Measurements from ENCODE around the gene CFAP107.

CFAP107 gene

DNA sequence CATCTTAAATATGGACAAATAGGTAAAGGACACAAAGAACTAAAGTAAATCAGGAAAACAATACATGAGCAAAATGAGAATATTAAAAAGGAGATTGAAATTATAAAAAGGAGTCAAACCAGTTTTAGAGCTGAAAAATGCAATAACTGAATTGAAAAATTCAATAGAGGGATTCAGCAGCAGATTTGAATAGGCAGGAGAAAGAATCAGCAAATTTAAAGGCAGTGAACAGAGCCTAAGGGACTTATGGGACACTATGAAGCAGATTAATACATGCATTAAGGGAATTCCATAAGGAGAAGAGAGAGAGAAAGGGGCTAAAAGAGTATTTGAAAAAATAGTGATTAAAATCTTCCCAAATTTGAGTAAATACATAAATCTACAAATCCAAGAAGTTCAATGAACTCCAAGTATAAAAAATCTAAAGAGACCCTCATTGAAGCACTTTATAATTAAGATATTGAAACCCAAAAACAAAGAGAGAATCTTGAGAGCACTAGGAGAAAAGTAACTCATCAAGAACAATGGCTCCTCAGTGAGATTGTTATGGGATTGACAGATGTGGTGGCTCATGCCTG, 2.9 kb downstream of the CFAP107 start:
- Histone ChIP-seq H3K4me3 (ENCODE audit: low read length) (no peak overlapping the region), H3K4me1 (ENCODE audit: control insufficient read depth, insufficient read depth, low read length) (no peaks in the 10 kb centered on the region), H3K36me3 (ENCODE audit: control insufficient read depth, insufficient read depth, low read length) (no peaks in the 10 kb centered on the region), H3K27me3 (ENCODE audit: control insufficient read depth, insufficient read depth, low read length) (no peaks in the 10 kb centered on the region), H3K9ac (ENCODE audit: low read length) (no peak overlapping the region), H3K9me3 (ENCODE audit: control insufficient read depth, low read length) (no peaks in the 10 kb centered on the region)

DNA sequence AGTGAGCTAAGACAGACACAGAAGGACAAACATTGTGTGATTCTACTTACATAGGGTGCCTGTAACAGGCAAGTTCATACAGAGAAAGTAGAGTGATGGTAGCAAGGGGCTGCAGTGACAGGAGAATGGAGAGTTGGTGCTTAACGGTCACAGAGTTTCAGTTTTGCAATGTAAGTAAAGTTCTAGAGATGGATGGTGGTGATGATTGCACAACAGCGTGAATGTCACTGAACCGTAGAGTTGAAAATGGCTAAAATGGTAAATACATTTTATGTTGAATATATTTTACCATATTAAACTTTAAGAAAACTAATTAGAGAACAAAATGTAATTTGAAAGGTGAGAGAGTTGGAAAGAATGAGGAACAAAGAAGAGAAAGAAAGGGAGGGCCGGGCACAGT, 8.7 kb downstream of the CFAP107 start:
- no peak overlapping the region for H3K4me3 ChIP-seq (ENCODE audit: low read length)
- H3K27me3 ChIP-seq (ENCODE audit: control insufficient read depth, insufficient read depth, low read length): no peaks in the 10 kb centered on the region
- no peaks in the 10 kb centered on the region for H3K36me3 ChIP-seq (ENCODE audit: control insufficient read depth, insufficient read depth, low read length)
- H3K4me1 ChIP-seq (ENCODE audit: control insufficient read depth, insufficient read depth, low read length): no peaks in the 10 kb centered on the region
- no peaks in the 10 kb centered on the region for H3K9me3 ChIP-seq (ENCODE audit: control insufficient read depth, low read length)
- no peak overlapping the region for H3K9ac ChIP-seq (ENCODE audit: low read length)

DNA sequence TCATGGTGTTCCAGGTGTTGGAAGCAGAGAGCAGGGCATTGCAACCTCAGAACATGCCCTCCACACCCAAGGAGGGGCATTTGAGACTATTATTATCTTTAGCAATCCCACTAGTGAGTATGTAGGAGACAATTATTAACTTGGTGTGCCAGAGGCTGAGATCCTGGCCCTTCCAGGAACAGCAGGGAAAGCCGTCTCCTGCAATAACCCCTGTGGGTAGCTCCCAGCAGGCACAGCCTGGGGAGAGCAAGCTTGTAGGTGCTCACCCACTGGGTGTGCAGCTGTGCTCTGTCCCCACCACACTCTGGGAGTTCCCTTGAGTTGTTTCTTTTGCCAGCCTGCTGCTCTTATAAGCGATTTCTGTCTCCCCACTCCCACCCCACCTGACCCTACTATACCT, 10.3 kb downstream of the CFAP107 start:
- no peak overlapping the region for H3K9ac ChIP-seq (ENCODE audit: low read length)
- H3K27me3 ChIP-seq (ENCODE audit: control insufficient read depth, insufficient read depth, low read length): no peaks in the 10 kb centered on the region
- no peaks in the 10 kb centered on the region for H3K36me3 ChIP-seq (ENCODE audit: control insufficient read depth, insufficient read depth, low read length)
- no peak overlapping the region for H3K4me3 ChIP-seq (ENCODE audit: low read length)
- no peaks in the 10 kb centered on the region for H3K4me1 ChIP-seq (ENCODE audit: control insufficient read depth, insufficient read depth, low read length)
- no peaks in the 10 kb centered on the region for H3K9me3 ChIP-seq (ENCODE audit: control insufficient read depth, low read length)

DNA sequence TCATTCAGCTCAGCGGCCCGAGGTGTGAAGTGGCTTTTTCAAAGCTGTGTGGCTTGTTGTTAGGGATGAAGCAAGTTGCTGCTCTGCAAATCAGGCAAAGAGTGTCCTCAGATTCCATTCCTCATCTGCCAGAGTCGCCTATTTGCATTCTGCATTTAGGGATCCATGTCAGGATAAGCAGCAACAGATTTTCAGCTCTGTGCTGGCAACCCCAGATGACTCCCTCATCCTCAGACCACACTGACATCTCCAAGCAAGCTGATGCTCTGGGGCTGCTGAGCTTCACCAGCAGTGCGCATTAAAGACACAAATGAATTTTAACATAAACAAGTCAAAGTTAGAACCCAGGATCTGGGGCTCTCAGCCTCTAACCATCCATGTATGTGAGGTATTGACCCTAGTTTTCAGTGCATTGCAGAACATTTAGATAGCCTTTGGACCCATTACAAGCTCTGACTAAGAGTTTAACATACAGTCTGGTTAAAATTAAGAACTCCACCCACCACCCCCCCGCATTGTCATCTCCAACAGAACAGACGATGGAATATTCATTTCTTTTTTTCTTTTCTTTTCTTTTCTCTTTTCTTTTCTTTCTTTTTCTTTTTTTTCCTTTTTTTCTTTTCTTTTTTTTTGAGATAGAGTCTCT, 10.9 kb downstream of the CFAP107 start:
- Histone ChIP-seq H3K4me1 (ENCODE audit: control insufficient read depth, insufficient read depth, low read length) (no peaks in the 10 kb centered on the region), H3K9me3 (ENCODE audit: control insufficient read depth, low read length) (no peaks in the 10 kb centered on the region), H3K9ac (ENCODE audit: low read length) (no peak overlapping the region)

DNA sequence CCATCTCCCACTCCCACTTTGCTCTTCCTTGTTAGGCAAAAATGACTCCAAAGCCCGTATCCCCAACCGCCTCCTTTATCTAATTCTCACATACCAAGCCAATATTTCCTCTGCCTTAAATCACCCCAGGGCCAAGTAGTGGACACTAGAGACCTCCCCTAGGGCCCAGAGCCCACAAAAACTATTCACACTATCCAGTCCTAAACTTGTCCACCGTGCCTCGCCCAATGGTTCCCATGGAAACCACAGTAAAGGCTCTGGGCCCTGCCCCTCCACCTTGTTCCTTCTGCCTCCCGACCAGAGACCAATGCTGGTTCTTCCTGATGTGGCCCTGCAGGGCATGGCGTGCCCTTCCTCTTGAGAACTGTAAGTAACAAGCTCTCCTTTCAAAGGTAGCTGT, 11.8 kb downstream of the CFAP107 start:
- no peaks in the 10 kb centered on the region for H3K36me3 ChIP-seq (ENCODE audit: control insufficient read depth, insufficient read depth, low read length)
- H3K9ac ChIP-seq (ENCODE audit: low read length): no peak overlapping the region
- no peaks in the 10 kb centered on the region for H3K9me3 ChIP-seq (ENCODE audit: control insufficient read depth, low read length)
- no peak overlapping the region for H3K4me3 ChIP-seq (ENCODE audit: low read length)
- no peaks in the 10 kb centered on the region for H3K4me1 ChIP-seq (ENCODE audit: control insufficient read depth, insufficient read depth, low read length)
- no peaks in the 10 kb centered on the region for H3K27me3 ChIP-seq (ENCODE audit: control insufficient read depth, insufficient read depth, low read length)

More for the DNA sequence above, 10.9 kb downstream of the CFAP107 start:
- H3K36me3 ChIP-seq (ENCODE audit: control insufficient read depth, insufficient read depth, low read length): no peaks in the 10 kb centered on the region
- no peak overlapping the region for H3K4me3 ChIP-seq (ENCODE audit: low read length)
- no peaks in the 10 kb centered on the region for H3K27me3 ChIP-seq (ENCODE audit: control insufficient read depth, insufficient read depth, low read length)

DNA sequence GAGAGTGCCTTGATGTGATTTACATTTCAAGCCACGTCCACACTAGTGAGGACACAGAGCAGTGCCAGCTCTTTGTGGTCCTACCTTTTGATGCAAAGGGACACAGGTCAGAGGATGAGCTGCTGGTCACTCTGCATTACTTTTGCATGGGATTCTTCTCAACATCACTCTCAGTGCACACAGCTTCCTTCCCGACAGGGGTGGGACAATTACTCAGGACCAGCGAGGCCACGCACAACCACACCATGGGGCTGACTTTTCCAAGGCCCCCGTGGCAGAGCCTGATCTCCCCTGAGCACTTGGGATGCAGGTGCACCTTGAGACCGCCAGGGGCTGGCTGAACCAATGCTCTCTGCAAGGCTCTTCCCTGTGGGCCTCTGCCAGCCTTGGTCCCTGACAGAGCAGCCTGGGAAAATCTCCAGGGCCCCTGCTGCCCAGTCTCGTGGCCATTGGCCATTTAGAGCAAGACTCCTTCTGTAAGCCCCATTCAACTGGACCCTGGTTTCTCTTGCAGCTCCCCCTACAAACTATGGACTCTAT, 14.3 kb downstream of the CFAP107 start:
- Histone ChIP-seq H3K4me1 (ENCODE audit: control insufficient read depth, insufficient read depth, low read length) (no peaks in the 10 kb centered on the region), H3K4me3 (ENCODE audit: low read length) (no peak overlapping the region), H3K9me3 (ENCODE audit: control insufficient read depth, low read length) (no peaks in the 10 kb centered on the region), H3K27me3 (ENCODE audit: control insufficient read depth, insufficient read depth, low read length) (no peaks in the 10 kb centered on the region), H3K9ac (ENCODE audit: low read length) (no peak overlapping the region), H3K36me3 (ENCODE audit: control insufficient read depth, insufficient read depth, low read length) (no peaks in the 10 kb centered on the region)

DNA sequence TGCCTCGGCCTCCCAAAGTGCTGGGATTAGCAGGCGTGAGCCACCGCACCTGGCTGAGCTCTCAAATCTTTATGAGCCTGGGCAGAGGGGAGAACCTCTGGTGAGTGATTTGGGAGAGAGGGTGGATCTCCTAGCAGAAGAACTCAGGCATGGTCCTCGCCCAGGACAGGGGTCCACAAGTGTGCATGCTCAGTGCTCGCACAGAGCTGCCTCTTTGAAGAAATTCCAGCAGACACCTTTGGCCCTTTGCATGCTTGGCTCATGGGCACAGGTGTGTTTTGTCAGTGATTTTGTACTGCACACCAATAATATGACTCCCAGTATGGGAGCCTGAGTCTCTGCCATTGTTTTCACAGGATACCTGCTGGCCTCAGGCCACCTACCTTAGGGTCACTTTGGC, 15.8 kb downstream of the CFAP107 start:
- no peaks in the 10 kb centered on the region for H3K27me3 ChIP-seq (ENCODE audit: control insufficient read depth, insufficient read depth, low read length)
- H3K9me3 ChIP-seq (ENCODE audit: control insufficient read depth, low read length): no peaks in the 10 kb centered on the region
- H3K4me3 ChIP-seq (ENCODE audit: low read length): no peak overlapping the region
- no peak overlapping the region for H3K9ac ChIP-seq (ENCODE audit: low read length)
- no peaks in the 10 kb centered on the region for H3K4me1 ChIP-seq (ENCODE audit: control insufficient read depth, insufficient read depth, low read length)
- H3K36me3 ChIP-seq (ENCODE audit: control insufficient read depth, insufficient read depth, low read length): no peaks in the 10 kb centered on the region

DNA sequence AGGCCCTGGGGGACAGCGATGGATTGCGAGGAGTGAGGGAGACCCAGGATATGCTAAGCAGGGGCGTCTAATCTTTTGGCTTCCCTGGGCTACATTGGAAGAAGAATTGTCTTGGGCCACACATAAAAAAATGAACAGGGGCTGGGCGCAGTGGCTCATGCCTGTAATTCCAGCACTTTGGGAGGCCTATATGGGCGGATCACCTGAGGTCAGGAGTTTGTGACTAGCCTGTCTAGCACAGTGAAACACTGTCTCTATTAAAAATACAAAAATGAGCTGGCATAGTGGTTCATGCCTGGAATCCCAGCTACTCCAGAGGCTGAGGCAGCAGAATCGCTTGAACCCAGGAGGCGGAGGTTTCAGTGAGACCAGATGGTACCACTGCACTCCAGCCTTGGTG, 16.8 kb downstream of the CFAP107 start:
- no peaks in the 10 kb centered on the region for H3K4me1 ChIP-seq (ENCODE audit: control insufficient read depth, insufficient read depth, low read length)
- H3K27me3 ChIP-seq (ENCODE audit: control insufficient read depth, insufficient read depth, low read length): no peaks in the 10 kb centered on the region
- H3K4me3 ChIP-seq (ENCODE audit: low read length): no peak overlapping the region
- H3K9ac ChIP-seq (ENCODE audit: low read length): no peak overlapping the region
- no peaks in the 10 kb centered on the region for H3K9me3 ChIP-seq (ENCODE audit: control insufficient read depth, low read length)
- H3K36me3 ChIP-seq (ENCODE audit: control insufficient read depth, insufficient read depth, low read length): no peaks in the 10 kb centered on the region

DNA sequence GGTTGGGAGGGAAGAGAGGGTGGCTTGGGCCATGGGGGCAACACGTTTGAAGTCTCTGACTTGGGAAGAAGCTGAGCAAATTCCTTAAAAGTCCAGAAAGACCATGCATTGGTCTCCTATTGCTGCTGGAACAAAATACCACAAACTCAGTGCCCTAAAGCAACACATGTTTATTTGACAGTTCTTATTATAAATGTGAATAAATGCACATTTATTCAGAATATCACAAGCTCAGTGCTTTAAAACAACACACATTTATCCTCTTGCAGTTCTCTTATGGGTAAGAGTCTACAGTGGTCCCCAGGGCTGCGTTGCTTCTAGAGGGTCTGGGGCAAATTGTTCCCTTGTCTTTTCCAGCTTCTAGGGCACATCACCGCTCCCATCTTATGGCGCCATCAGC, 17.5 kb downstream of the CFAP107 start:
- H3K36me3 ChIP-seq (ENCODE audit: control insufficient read depth, insufficient read depth, low read length): no peaks in the 10 kb centered on the region
- H3K4me1 ChIP-seq (ENCODE audit: control insufficient read depth, insufficient read depth, low read length): no peaks in the 10 kb centered on the region
- no peak overlapping the region for H3K4me3 ChIP-seq (ENCODE audit: low read length)
- no peak overlapping the region for H3K9ac ChIP-seq (ENCODE audit: low read length)
- no peaks in the 10 kb centered on the region for H3K27me3 ChIP-seq (ENCODE audit: control insufficient read depth, insufficient read depth, low read length)
- H3K9me3 ChIP-seq (ENCODE audit: control insufficient read depth, low read length): no peaks in the 10 kb centered on the region

DNA sequence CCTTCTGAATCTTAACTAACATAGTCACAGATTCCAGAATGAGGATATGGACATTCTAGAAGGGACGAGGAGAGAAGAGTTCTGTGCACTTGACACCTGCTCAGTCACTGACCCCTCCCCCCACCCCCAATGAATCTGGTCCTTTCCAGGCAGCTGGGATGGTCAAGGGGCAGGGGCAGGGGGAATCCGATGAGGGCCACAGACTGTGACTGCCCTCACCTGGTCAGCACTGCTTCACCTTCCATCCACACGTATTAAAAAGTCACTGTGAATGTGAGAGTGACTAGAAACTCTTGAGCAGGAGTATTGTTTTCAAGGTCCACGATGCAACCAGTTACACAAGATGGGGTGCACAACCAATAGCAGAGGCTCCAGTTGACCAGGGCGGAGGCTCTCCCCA, 18.0 kb downstream of the CFAP107 start:
- Histone ChIP-seq H3K36me3 (ENCODE audit: control insufficient read depth, insufficient read depth, low read length) (no peaks in the 10 kb centered on the region), H3K9ac (ENCODE audit: low read length) (no peak overlapping the region)

DNA sequence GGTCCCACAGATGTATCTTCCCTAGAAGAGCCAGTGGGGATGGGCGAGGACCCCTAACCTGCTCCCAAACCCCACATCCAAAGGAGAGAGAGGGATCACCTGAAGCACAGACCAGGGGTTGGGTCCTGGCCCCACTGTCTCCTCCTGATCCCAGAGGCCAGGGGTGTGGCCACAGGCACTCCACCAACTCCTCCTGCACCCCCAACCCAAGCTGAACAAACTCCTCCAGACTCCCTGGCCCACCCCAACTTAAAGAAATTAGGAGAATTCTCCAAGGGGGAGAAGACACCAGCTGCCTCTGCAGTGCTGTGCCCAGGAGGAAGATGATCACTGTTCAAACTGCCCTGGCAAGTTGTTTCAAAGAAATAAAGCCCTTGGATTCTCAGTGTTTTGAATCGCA, 23.0 kb downstream of the CFAP107 start:
- no peaks in the 10 kb centered on the region for H3K36me3 ChIP-seq (ENCODE audit: control insufficient read depth, insufficient read depth, low read length)
- H3K9ac ChIP-seq (ENCODE audit: low read length): no peak overlapping the region
- no peaks in the 10 kb centered on the region for H3K27me3 ChIP-seq (ENCODE audit: control insufficient read depth, insufficient read depth, low read length)
- no peak overlapping the region for H3K4me3 ChIP-seq (ENCODE audit: low read length)
- no peaks in the 10 kb centered on the region for H3K4me1 ChIP-seq (ENCODE audit: control insufficient read depth, insufficient read depth, low read length)
- no peaks in the 10 kb centered on the region for H3K9me3 ChIP-seq (ENCODE audit: control insufficient read depth, low read length)

More for the DNA sequence above, 18.0 kb downstream of the CFAP107 start:
- H3K27me3 ChIP-seq (ENCODE audit: control insufficient read depth, insufficient read depth, low read length): no peaks in the 10 kb centered on the region
- no peaks in the 10 kb centered on the region for H3K4me1 ChIP-seq (ENCODE audit: control insufficient read depth, insufficient read depth, low read length)
- no peak overlapping the region for H3K4me3 ChIP-seq (ENCODE audit: low read length)
- no peaks in the 10 kb centered on the region for H3K9me3 ChIP-seq (ENCODE audit: control insufficient read depth, low read length)

DNA sequence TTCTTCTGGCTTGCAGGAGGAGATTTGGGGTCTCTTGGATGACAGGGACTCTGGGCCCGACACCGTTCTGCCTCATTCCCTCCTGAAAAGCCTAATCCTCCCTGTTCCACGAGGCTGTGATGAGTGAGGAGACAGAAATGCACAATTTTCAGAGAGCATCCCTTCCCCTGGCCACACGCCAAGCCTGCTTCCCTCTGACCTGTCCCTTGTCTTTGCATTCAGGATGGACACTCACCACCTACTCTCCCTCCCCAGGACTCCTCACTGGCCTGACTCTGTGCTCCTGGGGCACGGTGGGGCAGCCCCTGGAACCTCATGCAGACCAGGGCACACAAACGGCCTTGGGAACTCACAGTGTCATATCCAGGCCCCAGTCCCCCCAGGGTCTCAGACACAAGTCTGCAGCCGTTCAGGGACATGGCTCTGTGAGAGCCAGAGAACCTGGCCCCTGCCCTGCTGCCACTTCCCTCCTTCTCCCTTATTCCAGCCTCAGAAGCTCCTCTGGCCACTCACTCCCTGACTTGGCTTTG, 24.0 kb downstream of the CFAP107 start:
- no peak overlapping the region for H3K4me3 ChIP-seq (ENCODE audit: low read length)
- H3K9ac ChIP-seq (ENCODE audit: low read length): no peak overlapping the region
- H3K36me3 ChIP-seq (ENCODE audit: control insufficient read depth, insufficient read depth, low read length): no peaks in the 10 kb centered on the region
- no peaks in the 10 kb centered on the region for H3K9me3 ChIP-seq (ENCODE audit: control insufficient read depth, low read length)
- H3K4me1 ChIP-seq (ENCODE audit: control insufficient read depth, insufficient read depth, low read length): no peaks in the 10 kb centered on the region
- no peaks in the 10 kb centered on the region for H3K27me3 ChIP-seq (ENCODE audit: control insufficient read depth, insufficient read depth, low read length)
